Thyroid gland (tissue), 4 donors: ENCODE measurements around the gene WDR93. TPM values are rescaled to one million over a fixed set of nuclear protein-coding genes. Genes with fewer than 3 reads are reported as not detected.

Experiments
- DNase-seq, 2 donors: peaks; one replicate each; pipeline ENCODE4 v3.0.0-alpha.2; 2019
- H3K27ac ChIP-seq, 3 donors: fragments of 200-600 bp; sonication (generic); 1 replicate in 2 of 3; 2 replicates in 1 of 3; pipeline ENCODE4 v1.5.1; 2016 to 2019; ENCODE audit warnings: mild to moderate bottlenecking in 1 of 3, moderate library complexity in 1 of 3
- H3K27me3 ChIP-seq: fragments of 200-600 bp; sonication (generic); one replicate; pipeline ENCODE4 v1.5.1; 2019
- H3K36me3 ChIP-seq, 2 donors: fragments of 200-600 bp; sonication (generic); one replicate each; pipeline ENCODE4 v1.5.1; 2016 to 2019
- H3K4me1 ChIP-seq, 2 donors: fragments of 200-600 bp; sonication (generic); one replicate each; pipeline ENCODE4 v1.5.1; 2017 to 2019
- H3K4me3 ChIP-seq, 3 donors: fragments of 200-600 bp; sonication (generic); replicated peaks in 1 of 3; 1 replicate in 2 of 3; 2 replicates in 1 of 3; pipeline ENCODE4 v1.5.1; 2016; ENCODE audit warnings: mild to moderate bottlenecking in 1 of 3
- H3K9me3 ChIP-seq: fragments of 200-600 bp; sonication (generic); one replicate; pipeline ENCODE4 v1.5.1; 2017
- POLR2A ChIP-seq, 2 donors: fragments of 450-650 bp; IDR thresholded peaks; one replicate each; pipeline ENCODE4 v1.6.1; 2017; ENCODE audit warnings: antibody characterized with exemption in 2 of 2, mild to moderate bottlenecking in 2 of 2, moderate library complexity in 1 of 2
- WGBS, 2 donors: methylation state at CpG; one replicate each; pipeline ENCODE4 v1.1.5; 2017; 5-methylcytosine and 5-hydroxymethylcytosine counted together
- intact Hi-C: fragments of 100-400 bp; cut with DNase I; formaldehyde crosslinking; loops from one replicate; pipeline ENCODE4 v1.15.1; 2023
- total RNA-seq, 4 donors: library from RNA; depleted of rRNA; stranded (reverse); fragments of >200 nt; gene quantifications; one replicate each; pipeline ENCODE4 v1.2.3, GENCODE V29; 2016
- TF ChIP-seq, protein P1 (sequence below), 6 experiments: fragments of 200-600 bp in 3 of 6; fragments of 450-650 bp in 3 of 6; sonication (generic) in 3 of 6; IDR thresholded peaks; one replicate each; pipeline ENCODE4 v1.5.1; 2016 to 2019; ENCODE audit warnings: antibody characterized with exemption in 6 of 6, mild to moderate bottlenecking in 2 of 6, inconsistent platforms in 1 of 6, moderate library complexity in 1 of 6

WDR93 gene
- total RNA-seq, 4 donors from 2014 or later = 1.1 to 2.3 (median 2.3) TPM

DNA sequence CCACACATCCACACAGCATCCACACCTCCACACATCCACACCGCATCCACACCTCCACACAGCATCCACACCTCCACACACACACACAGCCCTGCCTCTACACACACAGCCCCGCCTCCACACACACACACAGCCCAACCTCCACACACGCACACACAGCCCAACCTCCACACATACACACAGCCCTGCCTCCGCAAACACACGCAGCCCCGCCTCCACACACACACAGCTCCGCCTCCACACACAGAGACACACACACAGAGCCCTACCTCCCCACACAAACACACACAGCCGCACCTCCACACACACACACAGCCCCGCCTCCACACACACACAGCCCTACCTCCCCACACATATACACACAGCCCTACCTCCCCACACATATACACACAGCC is 55.8 kb downstream of the WDR93 start:
- WGBS, 2 donors = 76 to 77% methylated on average over 9 of the region's 9 CpGs
- H3K4me1 ChIP-seq = peaks cover 0 to 14% of the 10 kb centered on the region in 2 donors
- H3K27ac ChIP-seq = no peak overlapping the region
- no peak for TF ChIP-seq POLR2A (IDR thresholded peaks at IDR 0.05)
- TF ChIP-seq, protein P1, sequence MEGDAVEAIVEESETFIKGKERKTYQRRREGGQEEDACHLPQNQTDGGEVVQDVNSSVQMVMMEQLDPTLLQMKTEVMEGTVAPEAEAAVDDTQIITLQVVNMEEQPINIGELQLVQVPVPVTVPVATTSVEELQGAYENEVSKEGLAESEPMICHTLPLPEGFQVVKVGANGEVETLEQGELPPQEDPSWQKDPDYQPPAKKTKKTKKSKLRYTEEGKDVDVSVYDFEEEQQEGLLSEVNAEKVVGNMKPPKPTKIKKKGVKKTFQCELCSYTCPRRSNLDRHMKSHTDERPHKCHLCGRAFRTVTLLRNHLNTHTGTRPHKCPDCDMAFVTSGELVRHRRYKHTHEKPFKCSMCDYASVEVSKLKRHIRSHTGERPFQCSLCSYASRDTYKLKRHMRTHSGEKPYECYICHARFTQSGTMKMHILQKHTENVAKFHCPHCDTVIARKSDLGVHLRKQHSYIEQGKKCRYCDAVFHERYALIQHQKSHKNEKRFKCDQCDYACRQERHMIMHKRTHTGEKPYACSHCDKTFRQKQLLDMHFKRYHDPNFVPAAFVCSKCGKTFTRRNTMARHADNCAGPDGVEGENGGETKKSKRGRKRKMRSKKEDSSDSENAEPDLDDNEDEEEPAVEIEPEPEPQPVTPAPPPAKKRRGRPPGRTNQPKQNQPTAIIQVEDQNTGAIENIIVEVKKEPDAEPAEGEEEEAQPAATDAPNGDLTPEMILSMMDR (IDR thresholded peaks at IDR 0.05) = no peak
- H3K4me3 ChIP-seq = no peak overlapping the region
- intact Hi-C loops = loop anchor here (10.0 kb wide), 1 partner anchor 102 kb away; no protein-coding TSS in a partner anchor
- no peaks in the 10 kb centered on the region for H3K9me3 ChIP-seq
- H3K36me3 ChIP-seq = no peaks in the 10 kb centered on the region
- no peaks in the 10 kb centered on the region for H3K27me3 ChIP-seq
- DNase-seq = peak in 1 of 2 donors; percentile 9

GRCh38 chr15:89747708-89748682 is 57.4 kb downstream of the WDR93 start:
- WGBS, 2 donors = 75 to 77% methylated on average over 27 to 28 of the region's 28 CpGs
- Histone ChIP-seq H3K9me3 (no peaks in the 10 kb centered on the region), H3K27ac (no peak overlapping the region), H3K4me1 (peaks cover 0 to 23% of the 10 kb centered on the region in 2 donors), H3K27me3 (no peaks in the 10 kb centered on the region), H3K4me3 (no peak overlapping the region), H3K36me3 (no peaks in the 10 kb centered on the region)
- TF ChIP-seq POLR2A (IDR thresholded peaks at IDR 0.05) = no peak
- TF ChIP-seq, protein P1 (IDR thresholded peaks at IDR 0.05) = no peak
- intact Hi-C loops = loop anchor here (10.0 kb wide), 1 partner anchor 103 kb away; no protein-coding TSS in a partner anchor
- no peak for DNase-seq

DNA sequence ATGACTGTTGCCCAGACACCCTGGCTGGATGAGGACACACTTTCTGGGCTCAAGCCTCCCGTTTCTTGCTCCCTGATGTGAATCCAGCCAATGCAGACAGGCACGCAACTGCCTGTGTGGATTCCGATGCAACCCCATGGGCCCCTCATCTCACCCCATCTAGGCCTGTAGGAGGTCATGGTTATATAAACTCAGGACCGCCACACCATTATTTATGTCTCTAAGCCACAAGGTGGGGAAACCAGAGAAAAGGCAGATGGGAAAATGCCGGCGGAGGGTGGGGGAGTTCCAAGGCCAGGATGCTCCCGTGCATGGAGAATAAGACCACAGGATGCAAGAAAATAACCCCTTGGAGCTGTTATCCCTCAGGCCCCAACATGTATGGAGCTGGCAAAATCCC is 58.4 kb downstream of the WDR93 start:
- 82 to 88% methylated on average over 7 of the region's 7 CpGs for WGBS, 2 donors
- H3K4me1 ChIP-seq = peaks cover 0 to 23% of the 10 kb centered on the region in 2 donors
- intact Hi-C loops = loop anchor here (10.0 kb wide), 1 partner anchor 104 kb away; no protein-coding TSS in a partner anchor
- no peaks in the 10 kb centered on the region for H3K27me3 ChIP-seq
- no peak overlapping the region for H3K27ac ChIP-seq
- no peaks in the 10 kb centered on the region for H3K36me3 ChIP-seq
- no peak for TF ChIP-seq POLR2A (IDR thresholded peaks at IDR 0.05)
- TF ChIP-seq, protein P1 (IDR thresholded peaks at IDR 0.05) = no peak
- H3K4me3 ChIP-seq = no peak overlapping the region
- DNase-seq = no peak
- no peaks in the 10 kb centered on the region for H3K9me3 ChIP-seq

GRCh38 chr15:89749526-89749925 is 58.9 kb downstream of the WDR93 start:
- no peak for TF ChIP-seq POLR2A (IDR thresholded peaks at IDR 0.05)
- TF ChIP-seq, protein P1 (IDR thresholded peaks at IDR 0.05) = no peak
- no peaks in the 10 kb centered on the region for H3K36me3 ChIP-seq
- no peak overlapping the region for H3K4me3 ChIP-seq
- no peak for DNase-seq
- intact Hi-C loops = loop anchor here (10.0 kb wide), 1 partner anchor 105 kb away; no protein-coding TSS in a partner anchor
- H3K27me3 ChIP-seq = no peaks in the 10 kb centered on the region
- no peaks in the 10 kb centered on the region for H3K9me3 ChIP-seq
- 63 to 68% methylated on average over 4 of the region's 4 CpGs for WGBS, 2 donors
- H3K27ac ChIP-seq = no peak overlapping the region
- peaks cover 0 to 23% of the 10 kb centered on the region in 2 donors for H3K4me1 ChIP-seq
